ENCODE measurements around the gene LRP1. TPM values are rescaled to one million over a fixed set of nuclear protein-coding genes. Genes with fewer than 3 reads are reported as not detected.
"Not testable (repeated sequence)": the region's sequence is repeated elsewhere in the genome, so short reads cannot be mapped to it uniquely, and the experiment has no call there.

The LRP1 gene
- total RNA-seq, 1 donor from 2014 or later: 253 TPM

GRCh38 chr12:57112492-57113294, 15.6 kb upstream of the LRP1 start:
- H3K9me3 Mint-ChIP-seq: no peaks in the 10 kb centered on the region
- TF ChIP-seq CTCF (IDR thresholded peaks at IDR 0.05; ENCODE audit: unreplicated experiment): peak; percentile 75
- peaks cover 45% of the 10 kb centered on the region for H3K4me1 Mint-ChIP-seq
- peak overlapping the region; percentile 81 for H3K4me3 Mint-ChIP-seq
- no peaks in the 10 kb centered on the region for H3K27me3 Mint-ChIP-seq (ENCODE audit: low read depth)
- H3K36me3 Mint-ChIP-seq: no peaks in the 10 kb centered on the region
- H3K27ac Mint-ChIP-seq: peak overlapping the region; percentile 97
- no peak for DNase-seq (ENCODE audit: low spot score in 2 of 2, unreplicated experiment in 2 of 2)

- peaks cover 16% of the 10 kb centered on the region for H3K4me1 Mint-ChIP-seq
- no peak overlapping the region for H3K4me3 Mint-ChIP-seq
- DNase-seq (ENCODE audit: low spot score in 2 of 2, unreplicated experiment in 2 of 2): no peak
- H3K27me3 Mint-ChIP-seq (ENCODE audit: low read depth): no peaks in the 10 kb centered on the region
- peaks cover 2% of the 10 kb centered on the region for H3K9me3 Mint-ChIP-seq
- no peak overlapping the region for H3K27ac Mint-ChIP-seq
- TF ChIP-seq CTCF (IDR thresholded peaks at IDR 0.05; ENCODE audit: unreplicated experiment): no peak
- no peaks in the 10 kb centered on the region for H3K36me3 Mint-ChIP-seq
These were observed 11.6 kb upstream of the LRP1 start for GRCh38 chr12:57116580-57117281.

DNA sequence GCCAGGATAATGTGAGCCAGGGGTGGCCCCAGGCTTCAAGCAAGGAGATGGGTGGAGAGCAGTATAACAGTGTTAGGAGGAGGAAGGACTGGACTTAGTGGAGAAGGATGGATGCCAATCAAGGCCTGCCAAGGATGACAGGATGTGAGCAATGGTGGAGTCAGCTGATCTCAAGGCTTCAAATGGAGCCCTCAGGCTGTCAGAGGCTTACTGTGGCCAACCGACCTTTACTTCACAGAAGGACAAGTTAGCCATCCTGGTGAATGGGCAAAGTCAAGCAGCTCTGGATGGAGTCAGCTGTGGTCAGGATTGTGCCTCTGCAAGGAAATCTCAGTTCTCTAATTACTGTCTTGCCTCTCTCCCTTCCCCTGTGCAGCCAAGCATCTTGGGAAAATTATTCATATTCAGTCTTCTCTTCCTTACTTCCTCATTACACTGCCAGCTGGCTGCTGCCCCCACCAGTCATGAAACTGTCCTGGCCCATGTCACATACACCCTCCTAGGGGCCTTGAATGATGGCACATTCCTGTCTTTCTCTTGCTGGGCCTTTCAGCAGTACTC, 9.5 kb upstream of the LRP1 start:
- Mint-ChIP-seq H3K36me3 (no peaks in the 10 kb centered on the region), H3K4me3 (no peak overlapping the region), H3K9me3 (peaks cover 2% of the 10 kb centered on the region), H3K4me1 (peaks cover 5% of the 10 kb centered on the region), H3K27me3 (ENCODE audit: low read depth) (no peaks in the 10 kb centered on the region), H3K27ac (no peak overlapping the region)
- DNase-seq (ENCODE audit: low spot score in 2 of 2, unreplicated experiment in 2 of 2): no peak
- no peak for TF ChIP-seq CTCF (IDR thresholded peaks at IDR 0.05; ENCODE audit: unreplicated experiment)

DNA sequence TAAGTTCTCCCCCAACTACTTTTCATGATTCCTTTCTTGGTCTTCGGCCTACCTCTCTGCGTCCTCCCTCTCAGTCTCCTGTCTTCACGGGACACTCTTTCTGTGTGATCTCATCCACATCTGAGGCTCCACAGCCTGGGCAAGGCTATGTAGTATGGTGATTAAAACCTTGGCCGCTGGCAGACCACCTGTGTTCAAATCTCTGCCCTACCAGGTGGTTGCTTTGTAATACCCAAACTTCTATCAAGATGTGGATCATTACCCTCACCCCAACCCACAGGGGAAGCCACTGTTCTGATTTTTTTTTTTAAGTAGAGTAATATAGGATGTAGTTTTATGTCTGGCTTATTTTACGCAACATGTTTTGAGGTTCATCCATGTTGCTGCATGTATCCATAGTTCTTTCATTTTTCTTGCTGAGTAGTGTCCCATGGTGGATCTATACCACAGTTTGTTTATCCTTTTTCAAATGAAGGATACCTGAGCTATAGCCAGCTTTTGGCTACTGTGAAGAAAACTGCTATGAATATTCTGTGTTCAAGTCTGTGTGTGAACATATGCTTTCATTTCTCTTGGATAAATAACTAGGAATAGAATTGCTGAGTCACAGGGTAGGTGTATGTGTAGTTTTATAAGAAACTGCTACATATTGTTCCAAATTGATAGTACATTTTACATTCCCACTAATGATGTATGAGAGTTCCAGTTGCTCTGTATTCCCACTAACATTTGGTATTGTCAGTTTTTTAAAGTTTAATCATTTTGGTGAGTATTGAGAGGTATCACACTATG, 8.8 kb upstream of the LRP1 start:
- Mint-ChIP-seq H3K27ac (no peak overlapping the region), H3K36me3 (no peaks in the 10 kb centered on the region), H3K4me1 (peaks cover 5% of the 10 kb centered on the region), H3K9me3 (peaks cover 2% of the 10 kb centered on the region), H3K4me3 (no peak overlapping the region), H3K27me3 (ENCODE audit: low read depth) (no peaks in the 10 kb centered on the region)
- no peak for TF ChIP-seq CTCF (IDR thresholded peaks at IDR 0.05; ENCODE audit: unreplicated experiment)
- no peak for DNase-seq (ENCODE audit: low spot score in 2 of 2, unreplicated experiment in 2 of 2)

- not testable (repeated sequence) for DNase-seq (ENCODE audit: low spot score in 2 of 2, unreplicated experiment in 2 of 2); H3K4me1 Mint-ChIP-seq; H3K36me3 Mint-ChIP-seq; H3K4me3 Mint-ChIP-seq; H3K27ac Mint-ChIP-seq; H3K9me3 Mint-ChIP-seq; H3K27me3 Mint-ChIP-seq (ENCODE audit: low read depth)
These were observed 7.6 kb upstream of the LRP1 start for GRCh38 chr12:57120718-57121117.
